K562 (cell line): Measurements from ENCODE around the gene HLA-DOB. TPM values are rescaled to one million over a fixed set of nuclear protein-coding genes. Genes with fewer than 3 reads are reported as not detected.
A peak's percentile ranks its signal among the peaks of the same experiment; 100 is the strongest.
"Not testable (repeated sequence)": the region's sequence is repeated elsewhere in the genome, so short reads cannot be mapped to it uniquely, and the experiment has no call there.

Source experiments
- ATAC-seq: fragments of 200-7000 bp; cut with Tn5 transposase; 3 replicates; pipeline ENCODE4 v1.9.1; 2020; ENCODE audit warnings: moderate library complexity
- BruUV-seq: library from RNA; stranded (reverse); fragments of 400-500 nt; replicated peaks from 2 replicates; lab custom pipeline; 2021; lab: Mats Ljungman, UMichigan
- CTCF ChIA-PET: fragments of 300-600 bp; formaldehyde crosslinking; extraction: SDS; loops from one replicate; lab custom pipeline; 2021; ENCODE audit warnings: low intra/inter-chr PET ratio; lab: Yijun Ruan, JAX
- POLR2A ChIA-PET: fragments of 300-600, 350-650 bp; sonication (Branson Sonifier 250); formaldehyde crosslinking; extraction: SDS; loops from one replicate; lab custom pipeline; 2021; ENCODE audit warnings: antibody characterized with exemption, inconsistent platforms; lab: Yijun Ruan, JAX
- DNase-seq, 4 experiments: peaks; one replicate each; pipeline versions ENCODE4 v3.0.0 to v3.0.0-alpha.2; 2011 to 2018; ENCODE audit warnings: low spot score in 3 of 4, mixed read lengths in 3 of 4; ENCODE audit errors: extremely low read depth in 1 of 4
- FAIRE-seq: peaks from 2 replicates; lab custom pipeline; 2011; peaks lifted over from hg19 to GRCh38; lab: Jason Lieb, UNC
- H2AFZ ChIP-seq: 2 replicates; pipeline ENCODE4 v1.6.0; 2011; ENCODE audit warnings: low read depth, low read length, control low read depth, inconsistent platforms
- H3K27ac ChIP-seq: fragments of 200-600 bp; 3 replicates; pipeline ENCODE4 v1.8.0; 2011; ENCODE audit warnings: low read depth, mild to moderate bottlenecking, control low read depth, inconsistent platforms, low read length, moderate library complexity, mixed read lengths; ENCODE audit errors: extremely low read depth
- H3K27me3 ChIP-seq, 2 experiments: fragments of 300-600 bp in 1 of 2; 2 replicates in 1 of 2; 3 replicates in 1 of 2; pipeline versions ENCODE4 v1.6.0 to v1.8.0; 2011; ENCODE audit warnings: inconsistent platforms in 2 of 2, low read length in 2 of 2, mild to moderate bottlenecking in 1 of 2, mixed read lengths in 1 of 2, moderate library complexity in 1 of 2; ENCODE audit not compliant: control insufficient read depth in 2 of 2, insufficient read depth in 2 of 2
- H3K36me3 ChIP-seq: fragments of 300-600 bp; 3 replicates; pipeline ENCODE4 v1.8.0; 2011; ENCODE audit warnings: mild to moderate bottlenecking, low read length, inconsistent platforms; ENCODE audit not compliant: control insufficient read depth, insufficient read depth
- H3K4me1 ChIP-seq, 2 experiments: fragments of 200-600 bp in 1 of 2; replicated peaks in 1 of 2; 2 replicates in 1 of 2; 3 replicates in 1 of 2; pipeline versions ENCODE4 v1.5.1 to v1.8.0; 2011; ENCODE audit warnings: inconsistent platforms in 2 of 2, low read length in 2 of 2, mild to moderate bottlenecking in 1 of 2, mixed read lengths in 1 of 2, moderate library complexity in 1 of 2; ENCODE audit not compliant: control insufficient read depth in 2 of 2, insufficient read depth in 2 of 2
- H3K4me2 ChIP-seq: 2 replicates; pipeline ENCODE4 v1.6.1; 2011; ENCODE audit warnings: low read length, control low read depth, inconsistent platforms, mixed read lengths; ENCODE audit not compliant: insufficient read depth
- H3K4me3 ChIP-seq: fragments of 200-600 bp; sonication (generic), shearing (Covaris generic); 2 replicates; pipeline ENCODE4 v1.5.1; 2016; ENCODE audit warnings: control low read depth, inconsistent platforms
- H3K79me2 ChIP-seq: fragments of 200-600 bp; 3 replicates; pipeline ENCODE4 v1.8.0; 2011; ENCODE audit warnings: low read length, inconsistent platforms; ENCODE audit not compliant: control insufficient read depth, insufficient read depth
- H3K9ac ChIP-seq, 2 experiments: 2 replicates each; pipeline versions ENCODE4 v1.6.0 to v1.6.1; 2011; ENCODE audit warnings: low read depth in 2 of 2, low read length in 2 of 2, control low read depth in 1 of 2, inconsistent platforms in 1 of 2, mild to moderate bottlenecking in 1 of 2, mixed read lengths in 1 of 2; ENCODE audit not compliant: insufficient read depth in 1 of 2
- H3K9me1 ChIP-seq: one replicate; pipeline ENCODE4 v1.6.0; 2011; ENCODE audit warnings: inconsistent platforms, mild to moderate bottlenecking, low read length, moderate library complexity; ENCODE audit not compliant: control insufficient read depth, insufficient read depth
- H3K9me3 ChIP-seq: replicated peaks from 2 replicates; pipeline ENCODE4 v1.5.1; 2011; ENCODE audit warnings: low read depth, low read length, inconsistent platforms; ENCODE audit not compliant: control insufficient read depth, insufficient read depth
- H4K20me1 ChIP-seq: replicated peaks from 2 replicates; pipeline ENCODE4 v1.6.1; 2011; ENCODE audit warnings: low read length, inconsistent platforms, mixed read lengths; ENCODE audit not compliant: control insufficient read depth, insufficient read depth
- ATF3 ChIP-seq, 2 experiments: fragments of 450-650 bp in 1 of 2; sonication (generic) in 1 of 2; formaldehyde crosslinking in 1 of 2; IDR thresholded peaks in 1 of 2; conservative IDR thresholded peaks in 1 of 2; 2 replicates each; pipeline versions ENCODE4 v1.6.1 to v1.8.1; 2016 to 2023; ENCODE audit warnings: mild to moderate bottlenecking in 2 of 2, moderate library complexity in 2 of 2, inconsistent platforms in 1 of 2, missing genetic modification reagents in 1 of 2
- C11orf30 ChIP-seq: fragments of 450-650 bp; IDR thresholded peaks from 2 replicates; pipeline ENCODE4 v1.6.1; 2016; ENCODE audit warnings: low read depth, mild to moderate bottlenecking
- CTCF ChIP-seq, 3 experiments: IDR thresholded peaks in 2 of 3; conservative IDR thresholded peaks in 1 of 3; 2 replicates each; pipeline ENCODE4 v1.5.1; 2011 to 2012; ENCODE audit warnings: low read length in 3 of 3, mild to moderate bottlenecking in 3 of 3, control low read depth in 2 of 3, improper control_type of control experiment in 1 of 3, inconsistent platforms in 1 of 3, low read depth in 1 of 3, mixed read lengths in 1 of 3, moderate library complexity in 1 of 3; ENCODE audit not compliant: insufficient read depth in 2 of 3
- GTF2E2 ChIP-seq: fragments of 200-800 bp; sonication (Bioruptor generic); IDR thresholded peaks from 2 replicates; pipeline ENCODE4 v1.6.1; 2016; ENCODE audit warnings: missing genetic modification characterization, missing compliant biosample characterization
- GTF2F1 ChIP-seq: IDR thresholded peaks from 2 replicates; pipeline ENCODE4 v1.6.1; 2011; ENCODE audit warnings: low read depth, low read length, improper control_type of control experiment
- NCOA2 ChIP-seq, 2 experiments: fragments of 450-650 bp; IDR thresholded peaks; 2 replicates each; pipeline ENCODE4 v1.6.1; 2018; ENCODE audit warnings: mild to moderate bottlenecking in 2 of 2, moderate library complexity in 1 of 2; ENCODE audit not compliant: partially characterized antibody in 2 of 2
- PRDM10 ChIP-seq: fragments of 450-650 bp; IDR thresholded peaks from 2 replicates; pipeline ENCODE4 v1.6.1; 2018; ENCODE audit not compliant: partially characterized antibody
- RAD21 ChIP-seq, 2 experiments: fragments of 250-450 bp in 1 of 2; fragments of 450-650 bp in 1 of 2; sonication (Bioruptor Pico) in 1 of 2; formaldehyde crosslinking in 1 of 2; IDR thresholded peaks in 1 of 2; conservative IDR thresholded peaks in 1 of 2; 2 replicates each; pipeline versions ENCODE4 v1.4.0 to v1.8.0; 2020 to 2022; ENCODE audit warnings: mild to moderate bottlenecking in 2 of 2, moderate library complexity in 1 of 2
- SMC3 ChIP-seq: conservative IDR thresholded peaks from 2 replicates; pipeline ENCODE4 v1.6.1; 2011; ENCODE audit warnings: low read depth, low read length, improper control_type of control experiment; ENCODE audit not compliant: insufficient read depth
- ZSCAN32 ChIP-seq: fragments of 450-650 bp; formaldehyde crosslinking; IDR thresholded peaks from 2 replicates; pipeline ENCODE4 v1.4.0; 2020; ENCODE audit warnings: mild to moderate bottlenecking, moderate library complexity
- in situ Hi-C: fragments of 300-500 bp; cut with MboI; formaldehyde crosslinking; loops from 4 replicates; pipeline ENCODE4 v1.15.0; 2018; ENCODE audit warnings: inconsistent platforms, mixed read lengths
- intact Hi-C: fragments of 100-400 bp; cut with micrococcal nuclease; formaldehyde crosslinking; loops from 2 replicates; pipeline ENCODE4 v1.14.2; 2022
- polyA plus RNA-seq, 8 experiments: library from polyadenylated mRNA; depleted of rRNA in 4 of 8; stranded (reverse) in 5 of 8; unstranded in 3 of 8; fragments of >200 nt; fragmentation: Nextera tagmentation in 2 of 8; fragmentation: Illumina TruSeq in 1 of 8; extraction: Ambion mirVana in 2 of 8; extraction: Trizol in 1 of 8; gene quantifications; 2 replicates each; pipeline versions ENCODE4 v1.2.1 to v1.2.3, GENCODE V29; 2011 to 2014; ENCODE audit warnings: inconsistent platforms in 1 of 8, missing spikeins in 1 of 8
- total RNA-seq, 7 experiments: library from RNA; depleted of rRNA in 6 of 7; stranded (reverse); fragments of >200 nt in 6 of 7; fragmentation: Illumina TruSeq in 2 of 7; extraction: Trizol in 2 of 7; gene quantifications; 2 replicates each; pipeline versions ENCODE4 v1.2.1 to v1.2.3, GENCODE V29; 2011 to 2021; ENCODE audit warnings: low replicate concordance in 1 of 7
- TF ChIP-seq, protein P1 (sequence below): fragments of 450-650 bp; formaldehyde crosslinking; IDR thresholded peaks from 2 replicates; pipeline ENCODE4 v1.4.0; 2022; ENCODE audit warnings: mild to moderate bottlenecking, moderate library complexity

Gene HLA-DOB
- total and polyA plus RNA-seq, 9 of the 15 experiments (the other 6 are each of a cell fraction or from before 2014, with no cell fraction given): 1.2 to 4.0 (median 2.5) TPM

DNA sequence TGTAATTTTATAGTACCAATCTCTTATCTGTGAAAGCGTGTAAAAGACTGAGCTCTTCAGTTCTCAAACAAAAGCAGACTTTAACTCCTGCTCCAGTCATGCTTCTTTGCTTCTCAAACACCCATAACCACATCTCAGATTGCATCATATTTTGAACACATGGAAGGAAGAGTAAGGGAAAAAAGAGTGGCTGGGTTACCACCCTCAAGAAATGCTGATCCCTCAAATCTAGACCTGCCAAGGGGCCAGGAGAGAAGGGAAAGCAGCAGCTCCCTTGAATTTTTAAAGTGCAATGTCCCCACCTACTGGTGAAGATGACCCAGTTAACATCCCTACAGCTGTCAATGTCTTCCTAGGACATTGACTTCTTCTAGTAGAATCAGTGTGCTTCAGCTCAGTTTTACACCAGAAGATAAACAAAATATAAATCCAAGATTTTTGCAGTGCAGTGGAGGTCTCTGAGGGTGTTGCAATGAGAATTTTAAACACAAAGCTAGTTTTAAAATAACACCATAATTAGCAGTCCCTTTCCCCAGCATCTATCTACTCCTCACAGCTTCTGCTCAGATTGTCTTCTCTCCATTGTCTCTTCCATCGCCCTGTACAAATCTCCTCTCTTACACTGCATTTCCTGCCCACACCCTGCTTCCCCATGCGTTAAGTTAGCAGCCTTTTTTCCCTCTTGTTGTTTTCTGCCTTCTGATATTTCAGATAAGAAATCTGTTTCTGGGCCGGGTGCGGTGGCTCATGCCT is 30.8 kb downstream of the HLA-DOB start (continued):
- TF ChIP-seq SMC3: peak; percentile 56; the same call in 1 of the 2 replicates
- peak; percentile 77 for TF ChIP-seq ZSCAN32 (CRISPR knock-in tag)
- TF ChIP-seq, protein P1, sequence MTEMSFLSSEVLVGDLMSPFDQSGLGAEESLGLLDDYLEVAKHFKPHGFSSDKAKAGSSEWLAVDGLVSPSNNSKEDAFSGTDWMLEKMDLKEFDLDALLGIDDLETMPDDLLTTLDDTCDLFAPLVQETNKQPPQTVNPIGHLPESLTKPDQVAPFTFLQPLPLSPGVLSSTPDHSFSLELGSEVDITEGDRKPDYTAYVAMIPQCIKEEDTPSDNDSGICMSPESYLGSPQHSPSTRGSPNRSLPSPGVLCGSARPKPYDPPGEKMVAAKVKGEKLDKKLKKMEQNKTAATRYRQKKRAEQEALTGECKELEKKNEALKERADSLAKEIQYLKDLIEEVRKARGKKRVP (CRISPR knock-in tag): peak; percentile 78
- peak; percentile 92 for TF ChIP-seq C11orf30
- TF ChIP-seq GTF2E2 (tag): 0 out of 2 replicates have a peak, but pooled peaks have one; percentile 24
- TF ChIP-seq NCOA2 (IDR thresholded peaks at IDR 0.05; ENCODE audit: partially characterized antibody in 2 of 2): peak in 1 of 2 experiments; percentile 87
- TF ChIP-seq ATF3 (IDR thresholded peaks at IDR 0.05): peak; percentile 59
- no peak for TF ChIP-seq ATF3 (CRISPR knock-in tag; conservative IDR thresholded peaks at IDR 0.05)
- peak; percentile 71 to 89 for TF ChIP-seq RAD21 (CRISPR knock-in tag; conservative IDR thresholded peaks at IDR 0.05 in 1 of 2, IDR thresholded peaks at IDR 0.05 in 1 of 2)
- no peak for TF ChIP-seq PRDM10
- peak; percentile 73 to 81 (median 81) for TF ChIP-seq CTCF (IDR thresholded peaks at IDR 0.05 in 2 of 3, conservative IDR thresholded peaks at IDR 0.05 in 1 of 3; ENCODE audit: insufficient read depth in 2 of 3, low read depth in 1 of 3, low read length in 3 of 3)
- no peak for TF ChIP-seq GTF2F1

- POLR2A ChIA-PET, H3K36me3 ChIP-seq, H2AFZ ChIP-seq, H3K9me3 ChIP-seq, H3K4me2 ChIP-seq, H3K9me1 ChIP-seq, H3K9ac ChIP-seq, H3K4me1 ChIP-seq, FAIRE-seq, H4K20me1 ChIP-seq, H3K27me3 ChIP-seq, ATAC-seq, H3K79me2 ChIP-seq, BruUV-seq, H3K4me3 ChIP-seq, H3K27ac ChIP-seq, DNase-seq, in situ Hi-C loops, intact Hi-C loops: not testable (repeated sequence)
- CTCF ChIA-PET: interaction anchor here (0.6 kb wide), 1 partner anchor 13 kb away, joined by 3 read pairs; no protein-coding TSS in a partner anchor
Measured at GRCh38 chr6:32782923-32783322, 33.9 kb downstream of the HLA-DOB start.
